ENCODE data around the gene PRND.

GRCh38 chr20:4711511-4711910 lies 10.2 kb upstream of the PRND start:
- TF ChIP-seq CTCF (IDR thresholded peaks at IDR 0.05; ENCODE audit: insufficient read depth, low read depth, low read length), result no peak
- TF ChIP-seq EZH2 (IDR thresholded peaks at IDR 0.05; ENCODE audit: insufficient read depth, low read length), result no peak
